Activated CD8-positive, alpha-beta T cell treated with anti-CD3 and anti-CD28 coated beads for 36 hours (primary cell): ENCODE data around the gene PTCRA. TPM values are rescaled to one million over a fixed set of nuclear protein-coding genes. Genes with fewer than 3 reads are reported as not detected.

ENCODE experiments used
- ATAC-seq: fragments of 200-7000 bp; cut with Tn5 transposase; one replicate; pipeline ENCODE4 v1.10.0; 2021; ENCODE audit warnings: mild to moderate bottlenecking, moderate library complexity
- CTCF ChIA-PET: fragments of 350-600 bp; sonication (Branson Sonifier 250); formaldehyde crosslinking; loops from one replicate; lab custom pipeline; 2021; ENCODE audit warnings: antibody characterized with exemption; lab: Charles Lee
- POLR2A ChIA-PET: fragments of 350-600 bp; sonication (Branson Sonifier 250); formaldehyde crosslinking; loops from one replicate; lab custom pipeline; 2021; ENCODE audit warnings: antibody characterized with exemption; lab: Charles Lee
- DNase-seq: peaks from one replicate; pipeline ENCODE4 v3.0.0-alpha.2; 2020
- H3K27ac Mint-ChIP-seq: one replicate; pipeline ENCODE4 v1.8.0; 2021; ENCODE audit warnings: mild to moderate bottlenecking, mixed read lengths
- H3K27me3 Mint-ChIP-seq: one replicate; pipeline ENCODE4 v1.8.0; 2021; ENCODE audit warnings: mixed read lengths
- H3K36me3 Mint-ChIP-seq: one replicate; pipeline ENCODE4 v1.8.0; 2021; ENCODE audit warnings: low read depth, mixed read lengths
- H3K4me1 Mint-ChIP-seq: one replicate; pipeline ENCODE4 v1.8.0; 2021; ENCODE audit warnings: low read depth, mixed read lengths
- H3K4me3 Mint-ChIP-seq: one replicate; pipeline ENCODE4 v1.8.0; 2021; ENCODE audit warnings: mild to moderate bottlenecking, moderate library complexity, mixed read lengths
- H3K9me3 Mint-ChIP-seq: one replicate; pipeline ENCODE4 v1.8.0; 2021; ENCODE audit warnings: mixed read lengths
- CTCF ChIP-seq: fragments of 200-600 bp; IDR thresholded peaks from one replicate; pipeline ENCODE4 v1.8.0; 2022; ENCODE audit warnings: antibody characterized with exemption, mild to moderate bottlenecking
- intact Hi-C: fragments of 100-400 bp; cut with micrococcal nuclease; formaldehyde crosslinking; loops from one replicate; pipeline ENCODE4 v1.10.0; 2022
- total RNA-seq, 2 experiments: library from RNA; stranded (reverse); gene quantifications; one replicate each; pipeline ENCODE4 v1.2.3, GENCODE V29; 2021

PTCRA gene
- total RNA-seq: not detected

DNA sequence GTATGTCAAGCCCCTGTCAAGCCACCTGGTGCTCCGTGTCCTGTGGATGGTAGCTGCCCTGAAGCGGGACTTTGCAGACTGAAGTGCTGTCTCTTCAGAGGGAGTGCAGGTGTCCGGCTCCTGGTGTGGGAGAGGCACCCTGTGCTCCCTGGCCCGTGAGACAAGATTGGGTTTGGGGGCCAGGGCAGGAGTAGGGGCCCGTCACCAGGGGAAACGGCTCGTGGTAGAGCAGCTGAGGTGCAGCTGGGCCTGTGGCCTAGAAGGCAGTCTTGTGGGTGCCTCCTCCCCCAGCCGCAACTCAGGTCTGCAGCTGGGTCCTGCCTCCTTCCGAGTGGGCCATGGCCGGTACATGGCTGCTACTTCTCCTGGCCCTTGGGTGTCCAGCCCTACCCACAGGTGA lies at the start of gene PTCRA:
Gene PTCRA (plus strand): TSS at position 322 of the 400 bp plus-strand sequence. CDS start 17 bp downstream, at position 339.
- Mint-ChIP-seq H3K36me3 (no peaks in the 10 kb centered on the region), H3K4me3 (no peak within 1 kb of the TSS), H3K9me3 (no peaks in the 10 kb centered on the region), H3K27me3 (peaks cover 10% of the 10 kb centered on the region), H3K4me1 (peaks cover 4% of the 10 kb centered on the region), H3K27ac (no peak within 1 kb of the TSS)
- peak; percentile 25 for ATAC-seq
- ChIA-PET POLR2A (interaction anchor here (1.2 kb wide), 1 partner anchor 64 kb away, joined by 3 read pairs; the partner anchor contains the start of gene PEX6), CTCF (interaction anchor here (1.1 to 1.9 kb wide), 2 partner anchors 14 to 16 kb away, joined by 3 to 6 read pairs; no protein-coding TSS in a partner anchor)
- intact Hi-C loops: no loop called here
- no peak for TF ChIP-seq CTCF
- no peak for DNase-seq

GRCh38 chr6:42870145-42870936 lies 45.5 kb upstream of the PTCRA start:
- H3K4me1 Mint-ChIP-seq: no peaks in the 10 kb centered on the region
- ATAC-seq (no peak), DNase-seq (no peak)
- no peaks in the 10 kb centered on the region for H3K9me3 Mint-ChIP-seq
- CTCF ChIA-PET: interaction anchor here (1.6 kb wide), 1 partner anchor 208 kb away, joined by 5 read pairs; no protein-coding TSS in a partner anchor
- no peak for TF ChIP-seq CTCF
- peaks cover 2% of the 10 kb centered on the region for H3K36me3 Mint-ChIP-seq
- POLR2A ChIA-PET: interaction anchor here (0.8 to 1.0 kb wide), 2 partner anchors 9 to 104 kb away, joined by 3 read pairs; partner anchors contain the start of gene RPL7L1
- peak overlapping the region; percentile 3 for H3K27ac Mint-ChIP-seq
- intact Hi-C loops: loop anchor here (10.0 kb wide), 1 partner anchor 126 kb away; the partner anchor contains the start of gene TBCC
- H3K27me3 Mint-ChIP-seq: no peaks in the 10 kb centered on the region
- H3K4me3 Mint-ChIP-seq: no peak overlapping the region

DNA sequence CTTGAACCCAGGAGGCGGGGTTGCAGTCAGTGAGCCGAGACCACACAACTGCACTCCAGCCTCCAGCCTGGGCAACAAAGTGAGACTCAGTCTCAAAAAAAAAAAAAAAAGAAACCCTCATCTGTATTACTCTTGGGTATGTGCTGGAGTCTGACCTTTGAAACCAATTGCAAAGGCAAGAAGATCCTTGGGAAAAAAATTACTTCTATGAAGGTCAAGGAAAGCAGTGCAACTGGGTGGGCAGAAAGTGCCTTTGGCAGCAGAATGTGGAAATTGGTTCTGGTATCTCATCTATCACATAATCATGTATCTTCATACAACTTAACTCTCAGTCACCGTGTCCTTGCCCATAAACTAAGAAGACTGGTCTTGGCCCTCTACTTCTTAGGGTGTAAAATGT lies 44.1 kb upstream of the PTCRA start:
- POLR2A ChIA-PET: no interaction called here
- no peak for ATAC-seq
- peaks cover 2% of the 10 kb centered on the region for H3K36me3 Mint-ChIP-seq
- H3K27me3 Mint-ChIP-seq: no peaks in the 10 kb centered on the region
- intact Hi-C loops: loop anchor here (10.0 kb wide), 1 partner anchor 127 kb away; the partner anchor contains the start of gene TBCC
- no peak overlapping the region for H3K27ac Mint-ChIP-seq
- DNase-seq: no peak
- CTCF ChIA-PET: no interaction called here
- H3K4me3 Mint-ChIP-seq: no peak overlapping the region
- H3K9me3 Mint-ChIP-seq: no peaks in the 10 kb centered on the region
- no peaks in the 10 kb centered on the region for H3K4me1 Mint-ChIP-seq
- no peak for TF ChIP-seq CTCF

GRCh38 chr6:42873313-42873712 lies 42.5 kb upstream of the PTCRA start:
- CTCF ChIA-PET: interaction anchor here (0.7 kb wide), 1 partner anchor 211 kb away, joined by 3 read pairs; no protein-coding TSS in a partner anchor
- H3K4me1 Mint-ChIP-seq: no peaks in the 10 kb centered on the region
- intact Hi-C loops: loop anchor here (10.0 kb wide), 1 partner anchor 129 kb away; the partner anchor contains the start of gene TBCC
- no peaks in the 10 kb centered on the region for H3K36me3 Mint-ChIP-seq
- H3K27me3 Mint-ChIP-seq: no peaks in the 10 kb centered on the region
- H3K4me3 Mint-ChIP-seq: no peak overlapping the region
- H3K27ac Mint-ChIP-seq: peak overlapping the region; percentile 9
- POLR2A ChIA-PET: no interaction called here
- no peak for TF ChIP-seq CTCF
- no peak for DNase-seq
- no peak for ATAC-seq
- no peaks in the 10 kb centered on the region for H3K9me3 Mint-ChIP-seq
